ENCODE data around the gene ISL2. TPM values are rescaled to one million over a fixed set of nuclear protein-coding genes. Genes with fewer than 3 reads are reported as not detected.
"Not testable (repeated sequence)": the region's sequence is repeated elsewhere in the genome, so short reads cannot be mapped to it uniquely, and the experiment has no call there.

ISL2 gene
- total RNA-seq = 0.25 TPM in 1 of 2 replicates, not detected in the other
- long read RNA-seq = 0 reads

DNA sequence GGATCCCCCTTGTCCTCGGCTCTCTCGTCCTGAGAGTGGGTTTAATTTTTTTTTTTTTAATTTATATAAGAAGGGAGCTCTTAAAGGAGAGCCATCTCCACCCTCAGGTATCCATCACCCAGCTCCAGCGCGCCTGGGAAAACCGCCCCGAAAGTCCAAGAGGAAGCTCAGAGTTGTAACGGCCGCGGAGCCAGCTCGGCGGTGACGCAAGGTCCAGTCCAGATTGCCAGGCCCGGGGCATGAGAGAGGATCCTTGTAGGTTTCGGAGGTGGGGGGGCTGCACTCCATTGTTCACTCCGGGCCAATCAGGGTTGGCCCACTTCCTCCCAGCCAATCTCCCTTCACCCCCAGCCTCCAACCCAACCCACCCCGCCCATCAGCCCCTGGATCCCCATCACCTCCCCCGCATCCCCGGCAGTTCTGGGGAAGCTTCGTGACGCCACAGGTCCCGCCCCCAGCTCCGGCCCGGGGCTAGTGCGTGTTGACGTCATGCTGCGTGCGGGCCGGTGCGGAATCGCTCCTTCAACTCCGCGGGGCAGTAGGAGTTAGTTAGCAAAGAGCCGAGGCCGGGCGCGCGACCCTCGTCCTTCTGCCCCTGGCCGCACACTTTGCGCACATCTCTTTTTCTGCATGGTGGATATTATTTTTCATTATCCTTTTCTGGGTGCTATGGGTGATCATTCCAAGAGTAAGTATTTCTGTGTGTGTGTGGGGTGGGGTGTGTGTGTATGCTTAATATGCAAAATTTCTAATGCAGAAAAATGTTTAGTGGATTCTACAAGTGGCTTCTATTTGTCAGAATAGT lies at the start of gene ISL2:
TSS of gene ISL2 (plus strand) at position 520 of the 805 bp plus-strand sequence. CDS start at position 631, 111 bp downstream.
- Mint-ChIP-seq H3K4me3 (peak within 1 kb of the TSS; percentile 77), H3K27me3 (ENCODE audit: low read depth) (peaks cover 89% of the 10 kb centered on the region), H3K36me3 (ENCODE audit: low read depth) (no peaks in the 10 kb centered on the region), H3K27ac (ENCODE audit: unreplicated experiment) (no peak within 1 kb of the TSS), H3K9me3 (no peaks in the 10 kb centered on the region), H3K4me1 (peaks cover 37% of the 10 kb centered on the region)
- TF ChIP-seq, protein P1, sequence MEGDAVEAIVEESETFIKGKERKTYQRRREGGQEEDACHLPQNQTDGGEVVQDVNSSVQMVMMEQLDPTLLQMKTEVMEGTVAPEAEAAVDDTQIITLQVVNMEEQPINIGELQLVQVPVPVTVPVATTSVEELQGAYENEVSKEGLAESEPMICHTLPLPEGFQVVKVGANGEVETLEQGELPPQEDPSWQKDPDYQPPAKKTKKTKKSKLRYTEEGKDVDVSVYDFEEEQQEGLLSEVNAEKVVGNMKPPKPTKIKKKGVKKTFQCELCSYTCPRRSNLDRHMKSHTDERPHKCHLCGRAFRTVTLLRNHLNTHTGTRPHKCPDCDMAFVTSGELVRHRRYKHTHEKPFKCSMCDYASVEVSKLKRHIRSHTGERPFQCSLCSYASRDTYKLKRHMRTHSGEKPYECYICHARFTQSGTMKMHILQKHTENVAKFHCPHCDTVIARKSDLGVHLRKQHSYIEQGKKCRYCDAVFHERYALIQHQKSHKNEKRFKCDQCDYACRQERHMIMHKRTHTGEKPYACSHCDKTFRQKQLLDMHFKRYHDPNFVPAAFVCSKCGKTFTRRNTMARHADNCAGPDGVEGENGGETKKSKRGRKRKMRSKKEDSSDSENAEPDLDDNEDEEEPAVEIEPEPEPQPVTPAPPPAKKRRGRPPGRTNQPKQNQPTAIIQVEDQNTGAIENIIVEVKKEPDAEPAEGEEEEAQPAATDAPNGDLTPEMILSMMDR (conservative IDR thresholded peaks at IDR 0.05) = no peak
- DNase-seq (ENCODE audit: low read depth, low spot score) = peak; percentile 57

DNA sequence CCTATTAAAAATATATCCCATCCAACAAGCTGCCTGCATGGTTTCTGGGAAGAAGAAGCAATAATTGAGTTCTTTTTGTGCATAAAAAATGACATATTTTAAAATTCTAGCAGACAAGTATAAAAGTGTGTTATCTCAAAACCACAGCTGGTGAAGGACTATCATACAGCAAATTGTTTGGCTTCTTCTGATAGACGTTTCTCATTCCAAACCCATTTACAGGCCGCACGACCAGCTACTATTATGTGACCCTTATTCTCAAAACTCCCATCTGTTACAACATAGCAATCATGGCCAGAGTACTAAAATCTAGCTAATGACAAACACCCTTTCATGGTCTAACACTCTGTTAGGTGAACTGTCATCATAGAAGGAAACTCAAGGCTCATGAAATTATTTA lies 47.0 kb upstream of the ISL2 start:
- no peak for DNase-seq (ENCODE audit: low read depth, low spot score)
- Mint-ChIP-seq H3K9me3 (no peaks in the 10 kb centered on the region), H3K36me3 (ENCODE audit: low read depth) (peaks cover 9% of the 10 kb centered on the region), H3K4me1 (no peaks in the 10 kb centered on the region), H3K4me3 (no peak overlapping the region), H3K27me3 (ENCODE audit: low read depth) (no peaks in the 10 kb centered on the region), H3K27ac (ENCODE audit: unreplicated experiment) (no peak overlapping the region)
- TF ChIP-seq, protein P1 (conservative IDR thresholded peaks at IDR 0.05) = no peak

DNA sequence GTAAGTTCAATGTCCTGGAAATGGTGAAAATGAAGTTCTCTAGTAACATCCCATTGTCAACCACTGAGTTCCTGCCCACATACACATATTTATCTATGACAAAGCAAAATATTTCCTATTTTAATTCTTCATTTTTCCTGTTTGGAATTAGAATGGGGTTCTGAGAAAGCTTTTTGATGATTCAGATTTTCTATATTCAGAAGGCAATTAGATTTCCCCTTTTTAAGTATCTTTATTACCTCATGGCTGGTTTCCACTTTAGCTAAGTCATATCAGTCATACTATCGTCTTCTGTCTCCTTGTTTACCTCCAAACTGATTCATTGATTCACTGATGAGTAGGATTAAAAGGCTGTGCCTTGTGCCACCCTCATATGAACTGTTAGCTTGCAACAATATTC lies 43.2 kb upstream of the ISL2 start:
- Mint-ChIP-seq H3K4me3 (no peak overlapping the region), H3K27me3 (ENCODE audit: low read depth) (no peaks in the 10 kb centered on the region), H3K27ac (ENCODE audit: unreplicated experiment) (no peak overlapping the region), H3K9me3 (no peaks in the 10 kb centered on the region), H3K36me3 (ENCODE audit: low read depth) (peaks cover 9% of the 10 kb centered on the region), H3K4me1 (no peaks in the 10 kb centered on the region)
- DNase-seq (ENCODE audit: low read depth, low spot score) = no peak
- TF ChIP-seq, protein P1 (conservative IDR thresholded peaks at IDR 0.05) = no peak

DNA sequence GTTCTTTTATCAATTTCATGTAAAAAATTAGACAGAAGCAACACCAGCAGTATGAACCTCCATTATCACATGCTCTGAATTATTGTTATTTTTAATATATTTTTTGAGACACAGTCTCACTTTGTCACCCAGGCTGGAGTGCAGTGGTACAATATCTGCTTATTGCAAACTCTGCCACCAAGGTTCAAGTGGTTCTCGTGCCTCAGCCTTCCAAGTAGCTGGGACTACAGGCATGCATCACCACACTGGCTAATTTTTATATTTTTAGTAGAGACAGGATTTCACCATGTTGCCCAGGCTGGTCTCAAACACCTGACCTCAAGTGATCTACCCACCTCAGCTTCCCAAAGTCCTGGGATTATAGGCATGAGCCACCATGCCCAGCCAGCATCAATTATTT lies 42.1 kb upstream of the ISL2 start:
- not testable (repeated sequence) for H3K9me3 Mint-ChIP-seq; H3K36me3 Mint-ChIP-seq (ENCODE audit: low read depth); H3K4me3 Mint-ChIP-seq; H3K4me1 Mint-ChIP-seq; H3K27ac Mint-ChIP-seq (ENCODE audit: unreplicated experiment); H3K27me3 Mint-ChIP-seq (ENCODE audit: low read depth); DNase-seq (ENCODE audit: low read depth, low spot score)

DNA sequence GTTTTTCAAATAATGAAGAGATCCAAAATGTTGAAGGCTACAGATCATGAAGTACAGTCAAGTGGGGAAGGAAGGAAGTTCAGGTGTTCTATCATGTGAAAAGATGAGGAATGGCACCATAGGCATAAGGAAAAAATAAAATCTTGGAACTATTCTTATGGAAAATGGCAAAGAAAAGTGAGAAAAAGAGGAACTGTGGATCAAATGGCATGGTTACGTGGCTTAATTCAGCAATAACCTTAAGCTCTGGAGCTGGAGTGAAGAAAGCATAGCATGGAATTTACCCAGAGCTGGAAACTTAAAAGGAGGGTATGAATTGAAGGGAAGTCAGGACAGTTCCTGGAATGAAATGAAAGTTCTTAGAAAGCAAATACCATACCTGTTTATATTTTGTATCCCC lies 39.7 kb upstream of the ISL2 start:
- Mint-ChIP-seq H3K4me3 (no peak overlapping the region), H3K9me3 (no peaks in the 10 kb centered on the region), H3K27ac (ENCODE audit: unreplicated experiment) (no peak overlapping the region), H3K4me1 (no peaks in the 10 kb centered on the region), H3K27me3 (ENCODE audit: low read depth) (no peaks in the 10 kb centered on the region), H3K36me3 (ENCODE audit: low read depth) (peaks cover 3% of the 10 kb centered on the region)
- no peak for DNase-seq (ENCODE audit: low read depth, low spot score)
- TF ChIP-seq, protein P1 (conservative IDR thresholded peaks at IDR 0.05) = no peak

DNA sequence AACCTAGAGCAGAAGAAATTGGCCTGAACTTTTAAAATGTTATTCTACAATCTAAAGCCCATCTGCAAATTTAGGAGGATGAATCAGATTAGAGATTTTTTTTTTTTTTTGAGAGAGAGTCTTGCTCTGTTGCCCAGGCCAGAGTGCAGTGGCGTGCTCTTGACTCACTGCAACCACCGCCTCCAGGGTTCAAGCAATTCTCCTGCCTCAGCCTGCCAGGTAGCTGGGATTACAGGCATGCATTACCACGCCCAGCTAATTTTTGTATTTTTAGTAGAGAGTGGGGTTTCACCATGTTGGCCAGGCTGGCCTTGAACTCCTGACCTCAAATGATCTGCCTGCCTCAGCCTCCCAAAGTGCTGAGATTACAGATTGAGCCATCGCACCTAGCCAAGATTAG lies 38.6 kb upstream of the ISL2 start:
- not testable (repeated sequence) for H3K4me3 Mint-ChIP-seq; H3K9me3 Mint-ChIP-seq; DNase-seq (ENCODE audit: low read depth, low spot score); H3K4me1 Mint-ChIP-seq; H3K27ac Mint-ChIP-seq (ENCODE audit: unreplicated experiment); H3K27me3 Mint-ChIP-seq (ENCODE audit: low read depth); H3K36me3 Mint-ChIP-seq (ENCODE audit: low read depth)

All from neural crest cell (in vitro differentiated cells).